CD4-positive, alpha-beta T cell (primary cell): ENCODE results near the gene KRTAP10-5. TPM values are rescaled to one million over a fixed set of nuclear protein-coding genes. Genes with fewer than 3 reads are reported as not detected.
"Not testable (repeated sequence)": the region's sequence is repeated elsewhere in the genome, so short reads cannot be mapped to it uniquely, and the experiment has no call there.

Source experiments
- ATAC-seq: fragments of 200-7000 bp; cut with Tn5 transposase; one replicate; pipeline ENCODE4 v1.10.0; 2022; ENCODE audit warnings: mild to moderate bottlenecking; ENCODE audit not compliant: poor library complexity
- CTCF ChIA-PET: fragments of 350-600 bp; sonication (Branson Sonifier 250); formaldehyde crosslinking; loops from one replicate; lab custom pipeline; 2021; ENCODE audit warnings: antibody characterized with exemption, inconsistent platforms; lab: Charles Lee
- POLR2A ChIA-PET: fragments of 350-600 bp; sonication (Branson Sonifier 250); formaldehyde crosslinking; loops from one replicate; lab custom pipeline; 2021; ENCODE audit warnings: antibody characterized with exemption, inconsistent platforms; lab: Charles Lee
- DNase-seq, 14 experiments: peaks; one replicate each; pipeline ENCODE4 v3.0.0-alpha.2; 2013 to 2020; ENCODE audit warnings: mixed read lengths in 2 of 14
- H3K27ac ChIP-seq, 2 donors: one replicate each; pipeline versions ENCODE4 v1.5.1 to v1.7.0; 2013; ENCODE audit warnings: low read length in 2 of 2, low read depth in 1 of 2, mild to moderate bottlenecking in 1 of 2
- H3K27me3 ChIP-seq, 2 experiments: 1 replicate in 1 of 2; 2 replicates in 1 of 2; pipeline versions ENCODE4 v1.6.1 to v1.7.0; 2013; ENCODE audit warnings: low read length in 2 of 2, control low read depth in 1 of 2, mild to moderate bottlenecking in 1 of 2, moderate library complexity in 1 of 2; ENCODE audit not compliant: insufficient read depth in 2 of 2, control insufficient read depth in 1 of 2
- H3K36me3 ChIP-seq: one replicate; pipeline ENCODE4 v1.6.1; 2013; ENCODE audit warnings: low read length, control low read depth; ENCODE audit not compliant: insufficient read depth
- H3K4me1 ChIP-seq: one replicate; pipeline ENCODE4 v1.6.1; 2013; ENCODE audit warnings: low read length, control low read depth; ENCODE audit not compliant: insufficient read depth
- H3K4me3 ChIP-seq: one replicate; pipeline ENCODE4 v1.5.1; 2013; ENCODE audit warnings: mild to moderate bottlenecking, low read length, moderate library complexity
- H3K9me3 ChIP-seq, 2 experiments: 1 replicate in 1 of 2; 2 replicates in 1 of 2; pipeline versions ENCODE4 v1.6.1 to v1.7.0; 2013; ENCODE audit warnings: low read length in 2 of 2, mild to moderate bottlenecking in 2 of 2, control low read depth in 1 of 2, moderate library complexity in 1 of 2; ENCODE audit not compliant: control insufficient read depth in 1 of 2, insufficient read depth in 1 of 2
- H3K27ac Mint-ChIP-seq: one replicate; pipeline ENCODE4 v1.8.0; 2020; ENCODE audit warnings: mixed read lengths
- H3K27me3 Mint-ChIP-seq: one replicate; pipeline ENCODE4 v1.8.0; 2021; ENCODE audit warnings: mixed read lengths
- H3K36me3 Mint-ChIP-seq: one replicate; pipeline ENCODE4 v1.8.0; 2021; ENCODE audit warnings: low read depth, mixed read lengths
- H3K4me1 Mint-ChIP-seq: one replicate; pipeline ENCODE4 v1.8.0; 2021; ENCODE audit warnings: low read depth, mixed read lengths
- H3K4me3 Mint-ChIP-seq: one replicate; pipeline ENCODE4 v1.8.0; 2020; ENCODE audit warnings: mild to moderate bottlenecking, mixed read lengths
- H3K9me3 Mint-ChIP-seq: one replicate; pipeline ENCODE4 v1.8.0; 2020; ENCODE audit warnings: mixed read lengths
- intact Hi-C, 2 experiments: fragments of 100-400 bp; cut with DNase I in 1 of 2; cut with micrococcal nuclease in 1 of 2; formaldehyde crosslinking; loops; one replicate each; pipeline versions ENCODE4 v1.15.1 to v1.9.0; 2023 to 2025; cut with DNase I, micrococcal nuclease
- total RNA-seq, 174 experiments: library from RNA in 2 of 174; stranded (reverse) in 2 of 174; gene quantifications; one replicate each; pipeline ENCODE4 v1.2.3 and lab custom pipeline; 2021 to 2026
- TF ChIP-seq, protein P1 (sequence below): fragments of 200-600 bp; IDR thresholded peaks from one replicate; pipeline ENCODE4 v1.8.0; 2022; ENCODE audit warnings: antibody characterized with exemption, mild to moderate bottlenecking

Gene KRTAP10-5
- total RNA-seq, 2 experiments from 2014 or later = not detected

DNA sequence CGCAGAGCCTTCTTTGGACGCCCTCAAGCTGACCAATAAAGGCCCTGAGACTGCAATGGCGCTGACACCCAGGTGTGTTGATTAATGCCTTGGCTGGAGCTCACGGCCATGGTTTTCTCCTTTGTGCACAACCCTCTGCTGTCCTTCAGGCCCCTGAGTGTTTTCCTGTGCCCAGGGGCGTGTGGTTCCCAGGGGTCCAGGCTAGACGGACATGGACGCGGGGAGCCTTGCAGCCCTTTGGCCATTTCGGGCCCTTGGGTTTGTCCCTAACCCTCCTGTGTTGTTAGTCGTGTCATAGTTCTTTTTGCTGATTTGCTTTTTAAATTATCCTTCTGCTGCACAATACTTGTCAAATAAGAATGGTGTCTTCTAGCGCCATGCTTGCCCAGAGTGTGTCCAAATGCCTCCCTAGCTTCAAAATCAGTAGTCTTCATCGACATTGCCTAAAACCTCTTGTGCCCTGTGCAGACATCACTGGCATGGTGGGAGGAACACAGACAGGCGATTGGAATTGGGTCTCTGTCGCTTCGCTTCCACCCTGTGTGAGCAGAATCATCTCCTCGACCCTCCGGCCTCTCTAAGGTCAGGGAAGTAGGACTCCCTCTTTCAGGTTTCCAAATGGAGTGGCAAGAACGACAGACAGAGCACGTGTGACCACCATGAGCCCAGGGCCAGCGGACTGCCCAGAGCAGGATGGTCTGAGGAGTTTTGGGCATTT, 4.9 kb downstream of the KRTAP10-5 start:
- no peak overlapping the region for H3K4me3 Mint-ChIP-seq
- peaks cover 2% of the 10 kb centered on the region for H3K4me1 ChIP-seq
- peaks cover 11% of the 10 kb centered on the region for H3K9me3 Mint-ChIP-seq
- peaks cover 4% of the 10 kb centered on the region for H3K4me1 Mint-ChIP-seq
- peaks cover 5% of the 10 kb centered on the region for H3K27me3 Mint-ChIP-seq
- DNase-seq = no peak
- no peak overlapping the region for H3K4me3 ChIP-seq
- no peak overlapping the region for H3K27ac Mint-ChIP-seq
- CTCF ChIA-PET = no interaction called here
- H3K36me3 ChIP-seq = no peaks in the 10 kb centered on the region
- no peaks in the 10 kb centered on the region for H3K27me3 ChIP-seq
- POLR2A ChIA-PET = no interaction called here
- TF ChIP-seq, protein P1, sequence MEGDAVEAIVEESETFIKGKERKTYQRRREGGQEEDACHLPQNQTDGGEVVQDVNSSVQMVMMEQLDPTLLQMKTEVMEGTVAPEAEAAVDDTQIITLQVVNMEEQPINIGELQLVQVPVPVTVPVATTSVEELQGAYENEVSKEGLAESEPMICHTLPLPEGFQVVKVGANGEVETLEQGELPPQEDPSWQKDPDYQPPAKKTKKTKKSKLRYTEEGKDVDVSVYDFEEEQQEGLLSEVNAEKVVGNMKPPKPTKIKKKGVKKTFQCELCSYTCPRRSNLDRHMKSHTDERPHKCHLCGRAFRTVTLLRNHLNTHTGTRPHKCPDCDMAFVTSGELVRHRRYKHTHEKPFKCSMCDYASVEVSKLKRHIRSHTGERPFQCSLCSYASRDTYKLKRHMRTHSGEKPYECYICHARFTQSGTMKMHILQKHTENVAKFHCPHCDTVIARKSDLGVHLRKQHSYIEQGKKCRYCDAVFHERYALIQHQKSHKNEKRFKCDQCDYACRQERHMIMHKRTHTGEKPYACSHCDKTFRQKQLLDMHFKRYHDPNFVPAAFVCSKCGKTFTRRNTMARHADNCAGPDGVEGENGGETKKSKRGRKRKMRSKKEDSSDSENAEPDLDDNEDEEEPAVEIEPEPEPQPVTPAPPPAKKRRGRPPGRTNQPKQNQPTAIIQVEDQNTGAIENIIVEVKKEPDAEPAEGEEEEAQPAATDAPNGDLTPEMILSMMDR = no peak
- no peak overlapping the region for H3K27ac ChIP-seq
- intact Hi-C loops = no loop called here
- H3K36me3 Mint-ChIP-seq = no peaks in the 10 kb centered on the region
- no peak for ATAC-seq
- H3K9me3 ChIP-seq = peaks cover 8 to 42% of the 10 kb centered on the region in 2 experiments

DNA sequence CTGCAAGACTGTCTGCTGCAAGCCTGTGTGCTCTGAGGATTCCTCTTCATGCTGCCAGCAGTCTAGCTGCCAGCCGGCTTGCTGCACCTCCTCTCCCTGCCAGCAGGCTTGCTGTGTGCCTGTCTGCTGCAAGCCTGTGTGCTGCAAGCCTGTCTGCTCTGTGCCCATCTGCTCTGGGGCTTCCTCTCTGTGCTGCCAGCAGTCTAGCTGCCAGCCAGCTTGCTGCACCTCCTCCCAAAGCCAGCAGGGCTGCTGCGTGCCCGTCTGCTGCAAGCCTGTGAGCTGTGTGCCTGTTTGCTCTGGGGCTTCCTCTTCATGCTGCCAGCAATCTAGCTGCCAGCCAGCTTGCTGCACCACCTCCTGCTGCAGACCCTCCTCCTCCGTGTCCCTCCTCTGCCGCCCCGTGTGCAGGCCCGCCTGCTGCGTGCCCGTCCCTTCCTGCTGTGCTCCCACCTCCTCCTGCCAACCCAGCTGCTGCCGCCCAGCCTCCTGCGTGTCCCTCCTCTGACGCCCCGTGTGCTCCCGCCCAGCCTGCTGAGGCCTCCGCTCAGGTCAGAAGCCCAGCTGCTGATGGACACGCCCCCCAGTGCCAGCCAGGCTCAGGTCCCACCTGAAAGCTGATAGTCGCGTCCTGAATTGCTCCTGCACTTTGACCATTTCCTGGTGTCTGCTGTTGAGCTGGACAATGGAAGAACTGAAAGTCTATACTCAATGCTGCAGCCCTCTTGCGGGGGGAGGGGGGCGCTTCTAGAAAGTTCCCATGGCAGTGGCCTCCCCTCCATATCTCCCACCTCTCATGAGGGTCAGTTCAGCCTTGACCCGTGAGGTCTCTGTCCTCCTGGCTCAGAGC, 5.7 kb downstream of the KRTAP10-5 start:
- intact Hi-C loops = no loop called here
- POLR2A ChIA-PET = no interaction called here
- H3K27ac ChIP-seq = no peak overlapping the region
- TF ChIP-seq, protein P1 = no peak
- H3K36me3 ChIP-seq = no peaks in the 10 kb centered on the region
- Mint-ChIP-seq H3K27me3 (peaks cover 5% of the 10 kb centered on the region), H3K4me1 (peaks cover 4% of the 10 kb centered on the region), H3K9me3 (peaks cover 11% of the 10 kb centered on the region), H3K27ac (no peak overlapping the region), H3K4me3 (no peak overlapping the region), H3K36me3 (no peaks in the 10 kb centered on the region)
- H3K4me3 ChIP-seq = no peak overlapping the region
- CTCF ChIA-PET = no interaction called here
- H3K9me3 ChIP-seq = peaks cover 8 to 35% of the 10 kb centered on the region in 2 experiments
- DNase-seq (no peak), ATAC-seq (no peak)
- H3K27me3 ChIP-seq = no peaks in the 10 kb centered on the region
- H3K4me1 ChIP-seq = peaks cover 2% of the 10 kb centered on the region

DNA sequence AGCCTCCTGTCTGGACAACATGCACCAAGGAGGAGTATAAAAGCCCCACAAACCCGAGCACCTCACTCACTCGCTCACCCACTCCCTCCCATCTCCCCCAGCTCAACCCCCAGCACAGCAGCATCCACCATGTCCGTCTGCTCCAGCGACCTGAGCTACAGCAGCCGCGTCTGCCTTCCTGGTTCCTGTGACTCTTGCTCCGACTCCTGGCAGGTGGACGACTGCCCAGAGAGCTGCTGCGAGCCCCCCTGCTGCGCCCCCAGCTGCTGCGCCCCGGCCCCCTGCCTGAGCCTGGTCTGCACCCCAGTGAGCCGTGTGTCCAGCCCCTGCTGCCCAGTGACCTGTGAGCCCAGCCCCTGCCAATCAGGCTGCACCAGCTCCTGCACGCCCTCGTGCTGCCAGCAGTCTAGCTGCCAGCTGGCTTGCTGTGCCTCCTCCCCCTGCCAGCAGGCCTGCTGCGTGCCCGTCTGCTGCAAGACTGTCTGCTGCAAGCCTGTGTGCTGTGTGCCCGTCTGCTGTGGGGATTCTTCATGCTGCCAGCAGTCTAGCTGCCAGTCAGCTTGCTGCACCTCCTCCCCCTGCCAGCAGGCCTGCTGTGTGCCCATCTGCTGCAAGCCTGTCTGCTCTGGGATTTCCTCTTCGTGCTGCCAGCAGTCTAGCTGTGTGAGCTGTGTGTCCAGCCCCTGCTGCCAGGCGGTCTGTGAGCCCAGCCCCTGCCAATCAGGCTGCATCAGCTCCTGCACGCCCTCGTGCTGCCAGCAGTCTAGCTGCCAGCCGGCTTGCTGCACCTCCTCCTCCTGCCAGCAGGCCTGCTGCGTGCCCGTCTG, 6.6 kb downstream of the KRTAP10-5 start, which contains the start of gene KRTAP10-4:
KRTAP10-4 (plus strand) TSS at position 100 of the 827 bp plus-strand sequence; CDS start at position 130, 30 bp downstream.
- peaks cover 11% of the 10 kb centered on the region for H3K9me3 Mint-ChIP-seq
- H3K27ac Mint-ChIP-seq, POLR2A ChIA-PET, ATAC-seq, H3K27me3 ChIP-seq, H3K27ac ChIP-seq, intact Hi-C loops, H3K36me3 Mint-ChIP-seq, H3K4me3 Mint-ChIP-seq, DNase-seq, H3K4me3 ChIP-seq, H3K27me3 Mint-ChIP-seq, CTCF ChIA-PET, H3K4me1 ChIP-seq, H3K4me1 Mint-ChIP-seq, H3K36me3 ChIP-seq: not testable (repeated sequence)
- H3K9me3 ChIP-seq = peaks cover 8 to 27% of the 10 kb centered on the region in 2 experiments
